Measurements from ENCODE around the gene SGMS1.

DNA sequence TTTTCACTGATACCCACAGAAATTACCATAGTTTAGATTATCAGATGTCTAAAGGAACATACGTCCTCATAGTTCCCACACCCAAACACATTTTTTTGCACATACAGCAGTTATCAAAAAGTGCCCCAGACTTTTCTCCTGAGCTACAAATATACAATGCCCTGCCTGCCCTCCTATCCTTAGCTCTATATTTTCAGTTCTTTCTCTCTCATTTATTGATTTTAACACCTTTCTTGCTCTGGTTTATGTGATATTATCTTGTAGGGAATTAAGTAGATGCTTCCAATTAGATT is 25.1 kb upstream of the SGMS1 start:
- TF ChIP-seq, protein P1, sequence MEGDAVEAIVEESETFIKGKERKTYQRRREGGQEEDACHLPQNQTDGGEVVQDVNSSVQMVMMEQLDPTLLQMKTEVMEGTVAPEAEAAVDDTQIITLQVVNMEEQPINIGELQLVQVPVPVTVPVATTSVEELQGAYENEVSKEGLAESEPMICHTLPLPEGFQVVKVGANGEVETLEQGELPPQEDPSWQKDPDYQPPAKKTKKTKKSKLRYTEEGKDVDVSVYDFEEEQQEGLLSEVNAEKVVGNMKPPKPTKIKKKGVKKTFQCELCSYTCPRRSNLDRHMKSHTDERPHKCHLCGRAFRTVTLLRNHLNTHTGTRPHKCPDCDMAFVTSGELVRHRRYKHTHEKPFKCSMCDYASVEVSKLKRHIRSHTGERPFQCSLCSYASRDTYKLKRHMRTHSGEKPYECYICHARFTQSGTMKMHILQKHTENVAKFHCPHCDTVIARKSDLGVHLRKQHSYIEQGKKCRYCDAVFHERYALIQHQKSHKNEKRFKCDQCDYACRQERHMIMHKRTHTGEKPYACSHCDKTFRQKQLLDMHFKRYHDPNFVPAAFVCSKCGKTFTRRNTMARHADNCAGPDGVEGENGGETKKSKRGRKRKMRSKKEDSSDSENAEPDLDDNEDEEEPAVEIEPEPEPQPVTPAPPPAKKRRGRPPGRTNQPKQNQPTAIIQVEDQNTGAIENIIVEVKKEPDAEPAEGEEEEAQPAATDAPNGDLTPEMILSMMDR (IDR thresholded peaks at IDR 0.05; ENCODE audit: low read depth, low read length, poor library complexity, severe bottlenecking) = no peak
- TF ChIP-seq EZH2phosphoT487 (IDR thresholded peaks at IDR 0.05; ENCODE audit: borderline replicate concordance, low read length) = no peak

Measured in DOHH2 (cell line).